NCI-H774 (cell line): Measurements from ENCODE around the gene CD320.
"Not testable (repeated sequence)": the region's sequence is repeated elsewhere in the genome, so short reads cannot be mapped to it uniquely, and the experiment has no call there.

ENCODE experiments used
- DNase-seq: peaks from one replicate; lab custom pipeline; 2025; lab: John Stamatoyannopoulos, UW

The CD320 gene

DNA sequence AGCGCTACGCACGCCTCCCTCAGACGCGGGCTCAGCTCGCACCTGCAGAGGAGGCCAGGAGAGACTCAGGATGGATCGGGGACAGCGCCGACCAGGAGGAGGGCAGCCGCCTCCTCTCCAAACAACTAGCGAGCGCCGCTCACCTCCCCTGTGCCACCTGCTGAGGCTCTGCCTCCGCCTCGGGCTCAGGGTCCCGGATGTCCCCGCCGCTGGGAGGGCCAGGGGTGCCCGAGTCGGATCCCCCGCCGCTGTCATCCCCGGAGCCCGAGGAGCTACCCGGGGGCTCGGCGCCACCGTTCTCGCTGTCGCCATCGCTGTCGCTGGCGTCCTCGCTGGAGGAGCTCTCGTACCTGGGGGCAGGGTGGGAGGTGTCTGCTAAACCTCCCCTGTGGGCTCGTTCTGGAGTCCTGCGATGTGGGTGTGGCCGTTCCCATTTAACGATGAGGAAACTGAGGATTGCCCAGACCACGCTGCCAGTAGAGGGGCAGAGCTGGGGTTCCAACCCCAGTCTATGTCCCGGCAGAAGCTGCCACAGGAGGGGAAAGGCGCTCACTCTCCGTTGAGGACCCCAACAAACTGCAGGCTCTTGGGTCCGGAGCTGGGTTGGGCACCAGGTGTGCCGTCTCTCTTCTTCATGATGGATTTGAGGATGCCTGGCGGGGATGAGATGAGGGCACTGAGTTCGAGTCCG is 25.8 kb upstream of the CD320 start:
- DNase-seq = no peak

DNA sequence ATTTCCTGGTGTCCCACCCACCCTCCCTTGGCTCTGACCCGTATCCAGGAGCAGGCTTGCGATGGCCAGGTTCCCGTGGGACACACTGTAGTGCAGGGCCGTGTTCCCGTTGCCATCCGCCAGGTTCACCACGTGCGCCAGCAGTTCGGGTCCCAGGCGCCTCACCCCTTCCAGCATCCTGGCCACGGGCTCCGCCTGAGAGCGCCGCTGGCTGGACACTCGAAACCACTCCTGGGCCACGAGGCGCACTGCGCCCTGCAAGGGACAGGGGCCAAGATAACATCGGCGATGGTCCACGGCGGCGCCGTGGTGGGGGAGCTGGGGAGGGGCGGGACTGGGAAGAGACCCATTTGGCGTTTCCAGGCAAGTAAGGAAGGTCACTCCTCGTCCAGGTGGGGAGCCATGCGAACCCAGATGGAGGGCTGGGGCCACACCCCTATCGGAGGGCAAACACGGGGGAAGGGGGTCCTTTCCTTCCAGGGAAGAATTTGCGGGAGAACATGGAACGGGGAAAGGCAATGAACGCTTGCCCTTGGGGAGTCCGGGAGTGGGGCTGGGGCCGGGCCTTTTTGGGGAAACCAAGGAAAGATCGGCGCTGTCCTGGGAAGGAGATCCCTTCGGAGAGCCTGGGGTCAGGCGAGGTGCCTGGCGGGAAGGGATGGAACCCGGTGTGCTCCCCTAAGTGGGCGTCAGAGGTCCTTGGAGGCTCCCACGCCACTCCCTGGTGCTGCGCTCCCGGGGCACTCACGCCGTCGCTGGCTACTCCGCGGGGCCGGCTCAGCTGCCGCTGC is 25.0 kb upstream of the CD320 start:
- no peak for DNase-seq

DNA sequence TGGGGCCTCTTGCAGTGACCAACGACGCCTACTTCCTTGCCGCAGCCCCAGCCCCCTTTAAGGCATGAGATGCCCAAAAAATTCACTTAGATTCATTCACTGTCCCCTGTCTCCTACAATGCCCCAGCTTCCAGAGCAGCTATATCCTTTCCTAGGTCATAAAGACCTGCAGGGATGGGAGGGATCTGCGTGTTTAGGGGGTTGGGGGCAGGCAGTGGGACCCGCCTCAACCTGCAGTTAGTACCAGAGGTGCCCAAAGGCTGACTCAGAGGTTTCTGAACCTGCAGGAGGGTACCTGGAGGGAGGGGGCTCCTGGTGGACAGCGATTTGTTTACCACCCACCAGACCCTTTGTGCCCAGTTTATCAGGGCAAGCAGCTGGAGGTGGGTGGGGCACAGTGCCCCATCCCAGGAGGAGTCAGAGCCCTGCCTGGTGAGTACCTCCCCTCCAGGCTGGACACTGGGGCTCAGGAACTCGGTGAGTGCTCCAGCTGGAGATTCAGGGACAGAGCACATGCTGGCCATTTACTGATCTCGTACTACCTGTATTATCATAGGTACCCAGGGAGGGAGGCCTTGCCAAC is 23.2 kb upstream of the CD320 start:
- DNase-seq = no peak

DNA sequence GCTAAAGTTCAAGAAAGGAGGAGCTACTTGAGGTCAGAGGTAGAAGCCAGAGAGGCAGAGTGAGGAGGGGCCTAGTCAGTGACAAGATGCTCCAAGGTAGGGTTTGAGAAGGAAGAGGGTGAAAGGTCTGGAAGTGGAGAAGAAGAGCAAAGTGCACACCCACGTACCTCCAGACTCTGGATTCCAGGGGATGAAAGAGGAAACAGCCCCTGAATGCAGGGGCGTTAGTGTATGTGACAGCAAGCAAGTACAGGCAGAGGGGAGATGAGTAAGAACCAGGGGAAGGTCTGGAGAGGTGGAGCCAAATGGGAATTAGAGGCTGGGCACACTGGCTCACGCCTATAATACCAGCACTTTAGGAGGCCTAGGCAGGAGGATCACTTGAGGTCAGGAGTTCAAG is 21.8 kb upstream of the CD320 start:
- DNase-seq = no peak

DNA sequence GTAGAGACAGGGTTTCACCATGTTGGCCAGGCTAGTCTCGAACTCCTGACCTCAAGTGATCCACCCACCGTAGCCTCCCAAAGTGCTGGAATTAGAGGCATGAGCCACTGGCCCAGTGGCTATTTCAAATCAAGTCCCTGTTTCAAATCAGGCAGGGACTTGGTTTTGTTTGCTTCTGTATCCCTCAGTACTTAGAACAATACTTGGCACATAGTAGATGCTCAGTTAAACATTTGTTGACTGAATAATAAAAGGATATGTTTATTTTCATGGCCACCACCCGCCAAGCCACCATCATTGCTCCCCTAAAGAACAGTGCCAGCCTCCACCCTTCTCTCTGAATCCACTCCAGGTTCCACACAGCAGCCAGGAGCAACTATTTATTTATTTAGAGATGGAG is 17.3 kb upstream of the CD320 start:
- no peak for DNase-seq

DNA sequence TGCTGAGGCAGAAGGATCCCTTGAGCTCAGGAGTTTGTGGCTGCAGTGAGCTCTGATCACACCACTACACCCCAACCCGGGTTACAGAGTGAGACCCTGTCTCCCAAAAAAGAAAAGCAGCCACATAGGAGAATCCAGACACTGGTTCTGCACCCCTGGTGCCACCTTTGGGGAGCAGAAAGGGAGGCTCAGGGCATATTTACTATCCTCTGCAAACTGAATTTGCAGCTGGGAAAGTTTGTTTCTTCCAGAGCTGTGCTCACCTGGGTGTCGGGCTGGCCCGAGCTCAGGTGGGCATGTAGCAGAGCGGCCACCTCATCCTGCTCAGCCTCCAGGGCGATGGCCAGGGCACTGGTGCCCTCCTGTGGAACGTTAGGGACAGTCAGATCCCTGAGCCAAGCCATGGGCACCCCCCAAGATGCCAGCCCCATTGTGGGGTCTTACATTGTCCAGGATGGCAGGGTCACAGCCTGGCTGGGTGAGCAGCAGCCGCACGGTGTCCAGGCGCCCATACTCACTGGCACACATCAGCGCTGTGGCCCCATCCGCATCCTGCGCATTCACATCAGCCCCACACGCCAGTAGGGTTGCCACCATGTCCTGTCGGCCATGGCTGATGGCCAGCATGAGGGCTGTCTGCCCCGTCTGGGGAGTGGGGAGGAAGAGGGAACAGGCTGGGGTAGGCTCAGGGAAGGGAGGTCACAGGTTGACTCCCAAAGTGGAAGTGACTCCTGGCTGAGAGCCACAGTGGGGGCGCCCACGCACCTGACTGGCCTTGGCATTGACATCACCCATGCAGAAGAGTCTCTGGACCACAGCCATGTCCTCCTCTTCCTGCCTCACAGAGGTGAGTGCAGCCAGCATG is 16.3 kb upstream of the CD320 start:
- no peak for DNase-seq

DNA sequence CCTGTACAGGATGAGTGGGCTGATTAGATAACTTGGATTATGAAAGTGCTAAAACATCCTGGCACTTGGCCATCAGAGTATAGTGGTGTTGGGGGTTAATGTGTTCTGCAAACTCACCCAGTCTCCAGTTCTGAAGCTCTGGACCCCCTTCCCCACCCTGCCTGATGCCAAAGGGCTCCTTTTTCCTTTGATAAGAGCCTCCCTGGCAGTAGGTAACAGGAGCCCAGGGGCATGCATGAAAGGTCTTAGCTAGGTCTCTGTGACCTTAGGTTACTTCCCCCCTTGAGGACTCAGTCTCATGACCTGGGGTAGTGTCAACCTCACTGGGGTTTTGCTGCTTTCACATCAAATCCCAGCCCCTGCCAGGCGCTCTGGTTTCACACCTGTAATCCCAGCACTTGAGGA is 15.6 kb upstream of the CD320 start:
- DNase-seq = no peak

DNA sequence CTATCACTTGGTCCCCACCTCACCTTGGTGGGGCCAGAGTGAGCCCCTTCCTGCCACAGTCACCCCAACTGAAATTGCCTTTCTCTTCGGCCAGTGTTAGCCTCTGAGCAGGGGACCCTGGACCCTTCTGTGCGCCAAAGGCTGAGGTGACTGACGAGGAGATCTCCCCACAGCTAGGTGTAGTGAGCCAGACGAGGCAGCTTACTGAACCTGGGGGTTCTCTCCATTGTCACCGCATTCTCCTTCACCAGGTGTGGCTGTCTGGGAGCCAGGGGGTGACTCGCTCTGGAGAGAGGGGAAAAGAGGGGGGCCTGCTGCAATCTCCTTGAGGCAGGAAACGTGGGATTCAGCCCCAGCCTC is 14.5 kb upstream of the CD320 start:
- DNase-seq = no peak

DNA sequence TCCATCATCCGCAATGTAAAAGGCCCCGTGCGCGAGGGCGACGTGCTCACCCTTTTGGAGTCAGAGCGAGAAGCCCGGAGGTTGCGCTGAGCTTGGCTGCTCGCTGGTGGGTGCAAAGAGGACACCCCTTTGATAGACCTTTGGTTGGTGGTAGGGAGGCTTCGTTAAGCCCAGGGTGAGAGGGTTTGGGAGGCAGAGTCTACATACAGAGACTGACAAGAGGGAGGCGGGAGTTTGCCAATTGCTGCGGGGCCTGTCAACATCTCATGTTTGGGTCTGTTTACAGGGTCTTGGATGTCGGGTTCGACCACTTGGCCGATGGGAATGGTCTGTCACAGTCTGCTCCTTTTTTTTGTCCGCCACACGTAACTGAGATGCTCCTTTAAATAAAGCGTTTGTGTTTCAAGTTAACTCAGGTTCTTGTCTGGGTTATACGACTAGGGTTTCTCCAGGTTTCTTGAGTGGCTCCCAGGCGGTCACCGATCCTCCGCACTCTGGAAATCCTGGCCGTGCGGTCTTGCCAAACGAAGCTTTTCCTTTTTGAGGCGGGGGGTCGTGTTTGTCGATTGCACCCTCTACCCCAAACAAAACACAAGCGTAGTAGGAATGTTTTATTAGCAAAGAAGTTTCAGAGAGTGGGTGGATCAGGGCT is 14.0 kb upstream of the CD320 start:
- DNase-seq = no peak

DNA sequence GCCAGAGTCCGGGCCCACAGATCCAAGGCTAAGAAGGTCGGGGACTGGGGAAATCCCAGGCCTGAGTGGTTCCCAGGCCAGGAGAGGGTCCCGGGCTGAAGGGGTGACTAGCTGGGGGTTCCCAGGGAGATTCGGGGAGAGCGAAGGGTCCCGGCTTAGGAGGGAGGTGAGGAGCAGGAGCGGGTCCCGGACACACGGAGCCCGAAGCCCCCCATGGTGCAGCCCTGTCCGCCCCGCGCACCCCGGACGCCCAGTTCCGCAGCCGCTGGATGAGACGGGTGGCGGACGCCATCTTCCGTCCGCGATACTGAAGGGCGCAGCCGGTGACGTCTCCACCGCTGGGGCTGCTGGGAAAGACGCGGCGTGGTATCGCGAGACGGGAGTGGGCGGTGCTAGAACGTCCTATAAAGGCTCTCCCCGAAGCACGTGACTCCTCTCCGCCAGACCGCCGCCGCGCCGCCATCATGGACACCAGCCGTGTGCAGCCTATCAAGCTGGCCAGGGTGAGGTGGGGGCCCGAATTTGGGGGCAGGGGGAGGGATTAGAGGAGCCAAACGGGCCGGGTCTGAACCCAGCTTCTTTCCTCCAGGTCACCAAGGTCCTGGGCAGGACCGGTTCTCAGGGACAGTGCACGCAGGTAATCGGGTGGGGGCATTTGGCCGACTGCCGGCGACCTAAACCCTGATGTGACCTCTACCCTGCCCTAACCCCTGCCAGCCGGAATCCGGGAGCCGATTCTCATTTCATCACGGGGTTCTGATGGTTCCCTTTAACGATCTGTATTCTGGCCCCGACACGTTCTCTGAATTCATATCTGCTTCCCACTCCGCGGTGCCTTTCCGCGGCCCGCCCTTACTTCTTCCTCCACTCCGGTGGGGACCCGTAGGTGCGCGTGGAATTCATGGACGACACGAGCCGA is 13.2 kb upstream of the CD320 start, which contains the start of the genes NDUFA7 and RPS28:
NDUFA7 (minus strand) TSS at position 309 of the 919 bp plus-strand sequence; CDS start at position 292, 17 bp downstream.
RPS28 (plus strand) TSS at position 430 of the 919 bp plus-strand sequence; CDS start at position 465, 35 bp downstream.
- peak; percentile 94 for DNase-seq

DNA sequence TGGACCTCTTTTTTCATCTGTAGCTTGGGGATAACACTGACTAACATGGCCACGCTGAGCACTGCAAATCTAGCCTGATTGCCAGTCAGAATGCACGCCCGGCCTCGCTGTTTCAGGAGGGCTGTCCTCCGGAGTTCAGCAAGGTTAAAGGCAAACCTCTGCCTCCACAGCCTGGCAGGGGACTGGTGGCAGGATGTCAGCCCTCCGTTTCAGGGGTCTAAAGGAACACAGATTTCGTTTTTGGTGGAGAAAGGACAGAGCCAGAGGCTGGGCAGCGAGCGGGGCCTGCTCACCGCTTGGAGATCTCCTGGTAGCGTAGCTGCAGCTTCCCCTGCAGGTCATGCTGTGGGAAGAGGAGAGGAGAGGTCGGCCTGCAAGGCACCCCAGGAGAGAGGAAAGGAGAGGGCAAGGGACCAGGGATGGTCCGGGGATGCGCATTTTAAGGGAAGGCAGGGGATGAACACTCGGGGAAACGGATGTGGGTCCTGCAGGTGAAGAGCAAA is 12.5 kb upstream of the CD320 start:
- DNase-seq = no peak

DNA sequence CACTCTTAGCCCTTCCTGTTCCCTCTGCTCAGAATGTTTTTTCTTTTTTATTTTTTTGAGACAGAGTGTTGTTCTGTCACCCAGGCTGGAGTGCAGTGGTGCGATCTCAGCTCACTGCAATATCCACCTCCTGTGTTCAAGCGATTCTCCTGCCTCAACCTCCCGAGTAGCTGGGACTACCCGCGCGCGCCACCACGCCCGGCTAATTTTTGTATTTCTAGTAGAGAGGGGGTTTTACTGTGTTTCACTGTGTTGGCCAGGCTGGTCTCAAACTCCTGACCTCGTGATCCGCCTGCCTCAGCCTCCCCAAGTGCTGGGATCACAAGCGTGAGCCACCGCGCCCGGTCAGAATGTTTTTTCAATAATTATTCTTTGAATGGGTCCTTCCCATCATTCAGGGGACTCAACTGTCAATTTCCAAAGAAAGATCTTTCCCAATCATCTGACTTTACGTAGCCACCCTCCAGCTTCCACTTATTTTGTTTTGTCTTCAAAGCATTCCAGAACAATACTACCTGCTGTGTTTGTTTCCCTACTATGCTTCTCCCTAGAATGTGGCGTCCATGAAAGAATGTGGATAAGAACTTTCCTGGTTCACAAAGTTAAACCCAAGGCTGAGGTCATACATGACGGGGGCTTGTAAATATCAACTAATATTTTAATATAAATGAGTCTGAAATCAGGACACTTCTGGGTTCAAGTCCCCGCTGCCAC is 11.8 kb upstream of the CD320 start:
- DNase-seq = no peak

DNA sequence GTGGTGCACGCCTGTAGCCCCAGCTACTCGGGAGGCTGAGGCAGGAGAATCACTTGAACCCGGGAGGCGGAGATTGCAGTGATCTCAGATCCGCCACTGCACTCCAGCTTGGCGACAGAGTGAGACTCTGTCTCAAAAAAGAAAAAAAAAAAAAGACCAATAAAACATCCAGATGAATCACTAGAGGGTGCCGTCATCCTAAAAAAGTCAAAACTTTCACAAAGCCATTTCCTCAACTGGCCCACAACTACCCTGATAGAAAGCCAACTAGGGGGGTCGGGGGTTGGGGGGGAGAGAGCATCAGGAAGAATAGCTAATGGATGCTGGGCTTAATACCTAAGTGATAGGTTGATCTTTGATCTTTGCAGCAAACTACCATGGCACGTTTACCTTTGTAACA is 10.7 kb upstream of the CD320 start:
- DNase-seq = not testable (repeated sequence)

DNA sequence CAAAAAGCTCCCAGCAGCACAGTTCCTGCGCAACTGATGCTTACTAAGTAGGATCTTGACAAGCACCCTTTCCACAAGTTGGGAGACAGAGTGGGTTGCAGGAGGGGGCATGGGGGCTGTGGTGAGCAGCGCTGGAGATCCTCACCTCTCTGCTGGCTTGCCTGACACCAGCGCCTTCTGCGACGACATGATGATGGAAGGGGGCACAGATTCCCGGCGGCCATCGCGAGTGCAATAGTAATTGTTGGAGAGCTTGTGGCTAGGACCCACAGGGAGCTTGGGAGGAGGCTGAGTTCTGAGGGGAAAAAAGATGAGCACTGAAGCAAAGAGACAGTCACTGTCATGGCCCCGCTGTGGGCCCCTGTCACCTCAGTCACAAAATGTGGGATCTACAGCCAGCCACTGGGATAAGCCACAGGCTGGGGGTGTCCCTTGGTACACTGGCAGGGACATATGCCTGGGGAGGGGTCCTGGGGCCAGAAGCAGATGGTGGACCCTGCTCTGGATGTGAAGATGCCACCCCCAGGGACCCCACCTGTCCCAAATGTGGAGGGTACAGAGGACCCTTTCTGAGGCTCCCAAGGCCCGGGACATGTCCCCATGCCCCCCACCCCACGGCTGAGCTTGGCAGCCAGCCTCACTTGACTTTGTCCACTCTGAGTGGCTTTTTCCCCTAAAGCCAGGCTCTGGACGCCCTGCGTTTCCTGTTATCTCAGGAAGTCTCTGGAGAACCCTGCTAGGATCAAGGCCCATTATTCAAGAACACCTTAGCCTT is 8.4 kb upstream of the CD320 start:
- no peak for DNase-seq

DNA sequence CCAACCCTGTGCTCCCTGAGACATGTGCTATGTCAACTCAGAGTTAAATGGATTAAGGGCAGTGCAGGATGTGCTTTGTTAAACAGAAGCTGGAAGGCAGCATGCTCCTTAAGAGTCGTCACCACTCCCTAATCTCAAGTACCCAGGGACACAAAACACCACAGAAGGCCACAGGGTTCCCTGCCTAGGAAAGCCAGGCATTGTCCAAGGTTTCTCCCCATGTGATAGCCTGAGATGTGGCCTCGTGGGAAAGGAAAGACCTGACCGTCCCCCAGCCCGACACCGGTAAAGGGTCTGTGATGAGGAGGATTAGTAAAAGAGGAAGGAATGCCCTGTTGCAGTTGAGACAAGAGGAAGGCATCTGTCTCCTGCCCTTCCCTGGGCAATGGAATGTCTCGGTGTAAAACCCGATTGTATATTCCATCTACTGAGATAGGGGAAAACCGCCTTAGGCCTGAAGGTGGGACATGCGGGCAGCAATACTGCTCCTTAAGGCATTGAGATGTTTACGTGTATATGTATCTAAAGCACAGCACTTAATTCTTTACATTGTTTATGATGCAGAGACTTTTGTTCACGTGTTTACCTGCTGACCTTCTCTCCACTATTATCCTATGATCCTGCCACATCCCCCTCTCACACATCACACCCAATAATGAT is 7.0 kb upstream of the CD320 start:
- DNase-seq = not testable (repeated sequence)

DNA sequence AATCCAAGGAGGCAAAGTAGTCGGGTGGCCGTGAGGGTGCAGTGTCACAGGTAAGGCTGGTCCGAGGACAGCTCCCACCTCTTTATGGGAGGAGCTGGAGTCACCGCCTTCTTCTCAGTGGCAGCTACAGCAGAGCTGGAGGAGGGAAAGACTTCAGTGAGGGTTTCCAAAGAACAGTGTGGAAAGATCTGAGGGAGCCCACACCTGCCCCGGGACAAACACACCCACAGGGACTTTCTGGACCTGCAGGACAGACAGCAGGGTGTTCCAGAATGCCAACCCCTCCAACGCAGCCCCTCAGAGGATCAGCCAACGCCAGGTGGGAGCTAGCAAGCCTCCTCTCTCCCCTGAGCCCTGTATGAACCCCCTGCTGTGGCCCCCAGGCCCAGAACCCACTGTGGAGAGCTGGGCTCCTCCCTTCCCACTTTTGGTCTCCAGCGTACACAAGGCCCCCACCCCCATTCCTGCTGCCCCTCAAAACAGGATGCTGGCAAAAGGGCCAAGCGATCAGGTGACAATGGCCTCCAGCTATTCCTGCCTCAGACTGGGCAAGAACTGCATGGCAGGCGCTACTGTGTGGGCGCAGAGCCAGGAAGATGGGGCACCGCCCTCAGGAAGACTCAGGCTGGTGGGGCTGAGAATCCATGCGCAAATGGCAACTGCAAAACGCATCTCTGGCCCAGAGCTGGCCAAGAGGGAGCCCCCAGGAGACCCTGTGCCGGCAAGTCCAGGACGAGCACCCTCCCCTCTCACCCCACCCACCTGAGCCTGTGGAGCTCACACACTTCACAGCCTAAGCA is 3.5 kb upstream of the CD320 start:
- no peak for DNase-seq

DNA sequence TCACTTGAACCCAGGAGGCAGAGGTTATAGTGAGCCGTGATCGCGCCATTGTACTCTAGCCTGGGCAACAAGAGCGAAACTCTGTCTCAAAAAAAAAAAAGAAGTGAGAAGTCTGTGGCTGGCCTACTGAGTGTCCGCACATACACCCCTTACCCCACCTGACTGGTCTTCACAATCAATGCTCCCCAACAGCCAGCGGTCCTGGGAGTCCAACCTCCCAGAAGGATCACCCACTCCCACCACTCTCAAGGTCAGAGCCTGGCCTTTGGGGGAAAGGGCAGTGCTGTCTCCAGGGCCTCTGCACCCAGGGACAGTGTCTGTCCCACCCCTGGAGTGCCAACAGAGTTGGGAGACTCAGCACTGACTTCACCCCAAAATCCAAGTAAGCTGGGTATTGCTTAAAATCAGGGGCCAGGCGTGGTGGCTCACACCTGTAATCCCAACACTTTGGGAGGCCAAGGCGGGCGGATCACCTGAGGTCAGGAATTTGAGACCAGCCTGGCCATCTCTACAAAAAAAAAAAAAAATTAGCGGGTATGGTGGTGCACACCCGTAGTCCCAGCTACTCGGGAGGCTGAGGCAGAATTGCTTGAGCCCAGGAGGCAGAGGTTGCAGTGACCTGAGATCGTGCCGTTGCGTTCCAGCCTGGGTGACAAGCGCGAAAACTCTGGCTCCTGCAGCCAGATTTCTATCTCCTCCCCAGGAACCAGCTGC is 2.3 kb upstream of the CD320 start:
- no peak for DNase-seq
